ENCODE data around the gene PCDH1.
"Not testable (repeated sequence)": the region's sequence is repeated elsewhere in the genome, so short reads cannot be mapped to it uniquely, and the experiment has no call there.

Gene PCDH1

GRCh38 chr5:141897425-141897824 lies 19.2 kb upstream of the PCDH1 start:
- FAIRE-seq, result no peak

- not testable (repeated sequence) for FAIRE-seq
These were observed 12.2 kb upstream of the PCDH1 start for GRCh38 chr5:141890429-141890828.

- no peak for FAIRE-seq
These were observed 11.2 kb upstream of the PCDH1 start for GRCh38 chr5:141889282-141889871.

- no peak for FAIRE-seq
These were observed 5.7 kb upstream of the PCDH1 start for GRCh38 chr5:141883892-141884318.

- no peak for FAIRE-seq
These were observed 5.1 kb upstream of the PCDH1 start for GRCh38 chr5:141883184-141883891.

- FAIRE-seq, result no peak
These were observed 4.5 kb upstream of the PCDH1 start for GRCh38 chr5:141882594-141883183.

GRCh38 chr5:141881886-141882285 lies 3.7 kb upstream of the PCDH1 start:
- FAIRE-seq, result no peak

- FAIRE-seq, result no peak
These were observed 3.0 kb upstream of the PCDH1 start for GRCh38 chr5:141880961-141881801.

GRCh38 chr5:141879941-141880738 lies 1.9 kb upstream of the PCDH1 start:
- FAIRE-seq, result no peak

- no peak for FAIRE-seq
These were observed 1.2 kb upstream of the PCDH1 start for GRCh38 chr5:141879426-141879759.

- FAIRE-seq, result no peak
These were observed 658 bp upstream of the PCDH1 start for GRCh38 chr5:141878711-141879425.

GRCh38 chr5:141877356-141878185 lies 639 bp downstream of the PCDH1 start:
- no peak for FAIRE-seq

GRCh38 chr5:141876628-141877355 lies 1.4 kb downstream of the PCDH1 start:
- no peak for FAIRE-seq

GRCh38 chr5:141875795-141876627 lies 2.2 kb downstream of the PCDH1 start:
- no peak for FAIRE-seq

- FAIRE-seq, result no peak
These were observed 3.0 kb downstream of the PCDH1 start for GRCh38 chr5:141875022-141875740.

GRCh38 chr5:141874262-141874964 lies 3.8 kb downstream of the PCDH1 start:
- no peak for FAIRE-seq

- FAIRE-seq, result no peak
These were observed 4.3 kb downstream of the PCDH1 start for GRCh38 chr5:141873933-141874261.

All from endometrium (tissue), 2 donors.